ENCODE results near the gene ZGPAT. TPM values are rescaled to one million over a fixed set of nuclear protein-coding genes. Genes with fewer than 3 reads are reported as not detected.

The ZGPAT gene
- total and polyA plus RNA-seq, 10 of the 15 experiments (the other 5 are each of a cell fraction or from before 2014, with no cell fraction given): 0.58 to 52.9 (median 18.0) TPM

- H3K27me3 ChIP-seq (replicated peaks in 1 of 2; ENCODE audit: control insufficient read depth in 2 of 2, insufficient read depth in 2 of 2, low read length in 1 of 2): no peaks in the 10 kb centered on the region
- no peak for ATAC-seq
- no peak for DNase-seq (ENCODE audit: low read depth, low spot score)
- CTCF ChIA-PET: interaction anchor here (0.8 kb wide), 1 partner anchor 102 kb away, joined by 3 read pairs; no protein-coding TSS in a partner anchor
- H3K79me2 ChIP-seq (ENCODE audit: control insufficient read depth, insufficient read depth, low read length): peaks cover 5% of the 10 kb centered on the region
- WGBS (ENCODE audit: insufficient coverage, insufficient replicate concordance, low lambda C conversion rate, missing lambda C conversion rate): 49% methylated on average over 4 of the region's 4 CpGs
- no peak overlapping the region for H3K9ac ChIP-seq (ENCODE audit: control insufficient read depth, insufficient read depth, low read length)
- H3K27ac ChIP-seq (ENCODE audit: control insufficient read depth, insufficient read depth): no peak overlapping the region
- no peaks in the 10 kb centered on the region for H4K20me1 ChIP-seq (ENCODE audit: control insufficient read depth, insufficient read depth)
- H2AFZ ChIP-seq (ENCODE audit: control insufficient read depth, low read depth, low read length): no peak overlapping the region
- FAIRE-seq: no peak
- peaks cover 0 to 4% of the 10 kb centered on the region in 2 experiments; a peak in 2 of 4 replicates for H3K36me3 ChIP-seq (ENCODE audit: control insufficient read depth in 2 of 2, insufficient read depth in 2 of 2, low read length in 1 of 2)
- peaks cover 8% of the 10 kb centered on the region; the same call in 1 of the 2 replicates for H3K4me1 ChIP-seq (ENCODE audit: control insufficient read depth, insufficient read depth, low read length)
- RAD21 ChIA-PET (ENCODE audit: unreplicated experiment): no interaction called here
- SMC1A ChIA-PET (ENCODE audit: uncharacterized antibody, unreplicated experiment): interaction anchor here (0.6 kb wide), 1 partner anchor 20 kb away, joined by 3 read pairs; no protein-coding TSS in a partner anchor
- no peak overlapping the region for H3K4me3 ChIP-seq
- no peak overlapping the region for H3K4me2 ChIP-seq (ENCODE audit: control insufficient read depth, insufficient read depth)
- in situ Hi-C loops (cut with MboI): no loop called here
- intact Hi-C loops (cut with micrococcal nuclease; ENCODE audit: unreplicated experiment): no loop called here
- no TSS peak for BruUV-seq (replicated peaks)
- POLR2A ChIA-PET: no interaction called here
- no peaks in the 10 kb centered on the region for H3K9me3 ChIP-seq (replicated peaks; ENCODE audit: control insufficient read depth, insufficient read depth, low read length)
- TF ChIP-seq BCL3 (IDR thresholded peaks at IDR 0.05; ENCODE audit: borderline replicate concordance, insufficient read depth, low read depth, low read length, poor library complexity, severe bottlenecking): no peak
- no peak for TF ChIP-seq E2F8 (IDR thresholded peaks at IDR 0.05; ENCODE audit: low read depth, partially characterized antibody)
- TF ChIP-seq BMI1 (IDR thresholded peaks at IDR 0.05; ENCODE audit: borderline replicate concordance): no peak
- TF ChIP-seq SMARCA5 (IDR thresholded peaks at IDR 0.05): no peak
- no peak for TF ChIP-seq EGR1 (IDR thresholded peaks at IDR 0.05; ENCODE audit: borderline replicate concordance in 1 of 2, low read depth in 2 of 2, low read length in 2 of 2)
- TF ChIP-seq NFYA (IDR thresholded peaks at IDR 0.05; ENCODE audit: borderline replicate concordance, low read depth, low read length): no peak
- no peak for TF ChIP-seq E4F1 (IDR thresholded peaks at IDR 0.05; ENCODE audit: borderline replicate concordance, partially characterized antibody)
- no peak for TF ChIP-seq TCF7 (IDR thresholded peaks at IDR 0.05; ENCODE audit: borderline replicate concordance)
- TF ChIP-seq IRF3 (IDR thresholded peaks at IDR 0.05): no peak
- TF ChIP-seq MXI1 (IDR thresholded peaks at IDR 0.05; ENCODE audit: low read depth, low read length): no peak
- no peak for TF ChIP-seq ZNF24 (IDR thresholded peaks at IDR 0.05)
- TF ChIP-seq RELA (IDR thresholded peaks at IDR 0.05; ENCODE audit: borderline replicate concordance, partially characterized antibody): no peak
- no peak for TF ChIP-seq CHD2 (IDR thresholded peaks at IDR 0.05; ENCODE audit: borderline replicate concordance, low read depth, low read length)
- no peak for TF ChIP-seq ZBTB33 (IDR thresholded peaks at IDR 0.05)
Observed at GRCh38 chr20:63744158-63744557, 36.3 kb downstream of the ZGPAT start.

All from GM12878 (cell line).